ENCODE data around the gene TNFSF9. TPM values are rescaled to one million over a fixed set of nuclear protein-coding genes. Genes with fewer than 3 reads are reported as not detected.

TNFSF9 gene, protein sequence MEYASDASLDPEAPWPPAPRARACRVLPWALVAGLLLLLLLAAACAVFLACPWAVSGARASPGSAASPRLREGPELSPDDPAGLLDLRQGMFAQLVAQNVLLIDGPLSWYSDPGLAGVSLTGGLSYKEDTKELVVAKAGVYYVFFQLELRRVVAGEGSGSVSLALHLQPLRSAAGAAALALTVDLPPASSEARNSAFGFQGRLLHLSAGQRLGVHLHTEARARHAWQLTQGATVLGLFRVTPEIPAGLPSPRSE
- total RNA-seq = 0.67 and 0.74 TPM in 2 replicates

DNA sequence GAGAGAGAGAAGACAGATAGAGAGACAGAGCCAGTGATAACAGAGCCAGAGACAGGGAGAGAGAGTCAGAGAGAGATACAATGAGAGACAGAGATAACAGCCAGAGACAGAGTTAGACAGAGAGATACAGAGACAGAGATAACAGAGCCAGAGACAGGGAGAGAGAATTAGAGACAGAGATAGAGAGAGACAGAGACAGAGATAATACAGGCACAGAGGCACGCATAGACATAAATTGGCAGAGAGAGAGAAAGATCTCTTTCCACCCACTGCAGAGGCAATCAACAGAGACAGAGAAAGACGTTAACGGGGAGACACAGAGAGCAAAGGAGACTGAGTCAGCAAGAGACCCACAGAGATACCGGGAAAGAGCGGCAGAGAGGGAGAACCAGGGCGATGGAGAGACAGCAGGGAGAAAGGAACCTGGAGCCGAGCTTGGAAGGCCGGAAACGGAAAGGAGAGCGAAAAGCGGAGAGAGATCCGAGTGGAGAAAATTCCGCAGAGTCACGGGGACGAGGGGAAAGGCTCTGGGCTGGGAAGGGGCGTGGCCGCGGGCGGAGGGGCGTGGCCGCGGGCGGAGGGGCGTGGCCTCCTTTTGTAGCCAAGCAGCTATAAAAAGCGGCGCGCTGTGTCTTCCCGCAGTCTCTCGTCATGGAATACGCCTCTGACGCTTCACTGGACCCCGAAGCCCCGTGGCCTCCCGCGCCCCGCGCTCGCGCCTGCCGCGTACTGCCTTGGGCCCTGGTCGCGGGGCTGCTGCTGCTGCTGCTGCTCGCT is at the start of gene TNFSF9:
TNFSF9 (plus strand) TSS at position 641 of the 777 bp plus-strand sequence; CDS start at position 652, 11 bp downstream.

DNA sequence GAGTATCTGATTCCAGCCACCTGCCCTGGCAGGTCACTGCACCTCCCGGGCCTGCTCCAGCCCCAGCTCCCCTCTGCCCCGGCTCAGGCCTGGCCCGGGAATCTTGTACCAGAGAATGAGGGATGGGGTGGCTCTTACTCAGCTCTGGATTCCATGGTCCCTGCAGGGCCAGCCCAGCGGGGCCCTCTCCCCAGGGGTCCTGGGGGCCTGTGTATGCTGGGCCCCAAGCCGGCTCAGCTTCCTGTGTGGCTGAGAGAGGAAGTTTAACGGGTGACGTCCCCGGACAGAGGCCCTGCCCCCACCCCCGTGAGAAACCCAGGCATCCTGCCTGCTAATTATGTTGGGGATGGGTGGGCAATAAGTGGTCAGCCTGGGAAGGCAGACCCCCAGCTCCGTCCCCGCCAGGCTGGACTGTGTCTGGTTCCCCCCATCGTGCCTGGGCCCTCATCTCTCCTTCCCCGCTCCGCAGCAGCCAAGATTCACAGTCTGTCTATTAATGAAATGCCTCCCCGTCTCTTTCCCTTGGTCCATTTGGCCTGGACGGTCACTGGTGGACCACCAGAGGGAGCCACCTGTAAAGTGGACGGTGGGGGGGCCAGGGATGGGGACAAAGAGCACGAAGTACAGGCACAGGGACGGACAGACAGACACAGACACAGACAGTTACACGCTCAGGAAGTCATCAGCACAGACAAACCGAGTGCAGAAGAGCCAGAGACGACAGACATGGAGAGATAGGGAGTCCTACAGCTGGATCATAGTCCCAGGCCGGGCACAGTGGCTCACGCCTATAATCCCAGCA is 49.1 kb upstream of the TNFSF9 start, which contains the start of gene DENND1C:
DENND1C (minus strand) TSS at position 247 of the 802 bp plus-strand sequence; CDS start at position 155, 92 bp downstream.

DNA sequence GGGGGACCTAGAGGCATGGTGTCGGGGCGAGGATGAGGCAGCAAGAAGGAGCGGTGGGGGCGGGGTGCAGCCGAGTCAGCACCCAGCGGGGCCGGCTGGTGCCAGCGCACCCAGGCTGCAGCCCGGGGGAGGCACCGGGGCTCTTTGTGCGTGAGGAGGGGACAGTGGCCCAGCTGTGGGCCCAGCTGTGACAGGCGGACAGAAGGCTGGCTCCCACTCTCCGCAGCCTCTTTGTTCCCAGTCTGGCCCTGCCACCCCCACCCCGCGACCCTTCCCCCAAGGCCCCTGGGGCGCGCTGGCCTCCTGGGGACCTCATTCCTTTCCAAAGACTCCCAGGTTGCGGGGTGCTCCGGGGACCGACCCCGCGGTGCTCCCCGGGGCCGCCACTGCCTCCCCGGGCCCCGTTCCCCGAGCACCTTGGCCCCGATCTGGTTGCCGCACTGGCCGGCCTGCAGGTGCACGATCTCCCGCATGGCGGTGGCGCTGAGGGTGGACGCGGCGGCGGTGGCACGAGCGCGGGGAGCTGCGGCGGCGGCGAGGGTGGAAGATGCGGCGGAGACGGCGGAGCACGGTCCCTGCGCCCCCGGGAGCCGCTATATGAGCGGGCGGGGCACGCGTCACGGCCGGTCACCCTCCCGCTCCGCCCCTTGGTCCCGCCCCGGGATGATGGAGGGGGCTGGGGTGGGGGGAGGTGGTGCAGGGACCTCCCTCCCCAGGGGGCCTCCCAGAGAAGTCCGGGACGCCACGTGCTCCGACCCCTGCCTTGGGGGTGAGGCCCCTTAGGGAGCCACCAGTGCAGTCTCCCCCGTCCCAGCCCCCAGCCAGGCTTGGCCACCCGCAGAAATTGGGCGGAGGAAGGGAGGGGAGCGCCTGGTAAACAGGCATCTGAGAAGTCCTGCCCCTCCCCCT is 28.8 kb upstream of the TNFSF9 start, which contains the start of gene TUBB4A:
TUBB4A (minus strand) TSS at position 570 of the 909 bp plus-strand sequence; CDS start at position 473, 97 bp downstream.

Other genes with a start within 250 kb of the TNFSF9 start
- 0.15 TPM in 1 of 2 replicates, not detected in the other for gene ACER1, start 197.4 kb upstream of the TNFSF9 start, total RNA-seq
- gene CLPP, start 169.5 kb upstream of the TNFSF9 start, total RNA-seq = 248 and 253 TPM in 2 replicates
- 67.5 and 68.1 TPM in 2 replicates for gene ALKBH7, start 158.2 kb upstream of the TNFSF9 start, total RNA-seq
- 0.45 and 0.84 TPM in 2 replicates for gene PSPN, start 155.1 kb upstream of the TNFSF9 start, total RNA-seq
- 35.7 and 44.4 TPM in 2 replicates for gene GTF2F1, start 137.9 kb upstream of the TNFSF9 start, total RNA-seq
- gene KHSRP, start 106.2 kb upstream of the TNFSF9 start, total RNA-seq = 188 and 200 TPM in 2 replicates
- gene SLC25A41, start 97.3 kb upstream of the TNFSF9 start, total RNA-seq = not detected in 2 replicates
- 25.1 and 31.4 TPM in 2 replicates for gene SLC25A23, start 71.2 kb upstream of the TNFSF9 start, total RNA-seq
- not detected in 2 replicates for gene CRB3, start 66.8 kb upstream of the TNFSF9 start, total RNA-seq
- gene DENND1C, start 49.2 kb upstream of the TNFSF9 start, total RNA-seq = not detected in 2 replicates
- gene TUBB4A, start 28.7 kb upstream of the TNFSF9 start, total RNA-seq = not detected in 2 replicates
- not detected in 2 replicates for gene CD70, start 60.1 kb downstream of the TNFSF9 start, total RNA-seq
- not detected in 2 replicates for gene TNFSF14, start 139.1 kb downstream of the TNFSF9 start, total RNA-seq
- 1.8 TPM in 2 replicates for gene C3, start 189.6 kb downstream of the TNFSF9 start, total RNA-seq
- gene GPR108, start 206.6 kb downstream of the TNFSF9 start, total RNA-seq = 39.2 and 43.9 TPM in 2 replicates
- 50.3 and 51.9 TPM in 2 replicates for gene TRIP10, start 208.7 kb downstream of the TNFSF9 start, total RNA-seq
- gene SH2D3A, start 236.4 kb downstream of the TNFSF9 start, total RNA-seq = under 0.01 and 1.3 TPM in 2 replicates
- not detected in 2 replicates for gene VAV1, start 241.7 kb downstream of the TNFSF9 start, total RNA-seq